Measurements from ENCODE around the gene RMRP. TPM values are rescaled to one million over a fixed set of nuclear protein-coding genes. Genes with fewer than 3 reads are reported as not detected.

Gene RMRP
- total and polyA plus RNA-seq, 2 of the 4 experiments (the other 2 are of a cell fraction): 39.7 to 13,690 TPM

- DNase-seq (no peak), ATAC-seq (ENCODE audit: low read depth) (no peak)
- Histone ChIP-seq H3K4me3 (ENCODE audit: insufficient read depth, low read depth, low read length) (no peak overlapping the region), H3K9ac (ENCODE audit: low read depth, low read length) (no peak overlapping the region), H3K4ac (ENCODE audit: low read depth, low read length) (no peak overlapping the region), H3K27me3 (ENCODE audit: control insufficient read depth, insufficient read depth, low read length) (peaks cover 6% of the 10 kb centered on the region), H2BK20ac (ENCODE audit: low read depth, low read length) (no peak overlapping the region), H2BK15ac (ENCODE audit: low read depth, low read length) (no peak overlapping the region), H4K20me1 (ENCODE audit: insufficient read depth, low read length) (peaks cover 8% of the 10 kb centered on the region; the same call in 1 of the 2 replicates), H2BK5ac (ENCODE audit: low read depth, low read length, poor library complexity, severe bottlenecking) (no peak overlapping the region), H3K79me1 (ENCODE audit: low read depth in 1 of 2, low read length in 2 of 2) (peaks cover 9 to 28% of the 10 kb centered on the region in 2 experiments; a peak in 3 of 4 replicates), H3K4me2 (ENCODE audit: low read depth, low read length) (no peak overlapping the region), H4K8ac (ENCODE audit: low read depth in 2 of 2, low read length in 2 of 2) (no peak overlapping the region), H2AFZ (replicated peaks; ENCODE audit: low read length, poor library complexity) (no peak overlapping the region), H3K23ac (ENCODE audit: low read depth, low read length) (no peak overlapping the region), H3K27ac (ENCODE audit: insufficient read depth, low read length) (no peak overlapping the region), H3K36me3 (ENCODE audit: control insufficient read depth, insufficient read depth, low read length) (peaks cover 27% of the 10 kb centered on the region), H2AK9ac (replicated peaks; ENCODE audit: low read depth, low read length, poor library complexity) (no peak overlapping the region), H3K4me1 (ENCODE audit: control insufficient read depth, insufficient read depth, low read length) (peaks cover 2% of the 10 kb centered on the region), H3K56ac (ENCODE audit: extremely low read depth, insufficient read depth, low read length) (no peak overlapping the region), H4K91ac (ENCODE audit: insufficient read depth, low read depth, low read length) (no peak overlapping the region), H3K18ac (ENCODE audit: low read depth, low read length) (no peak overlapping the region), H2AK5ac (ENCODE audit: low read depth, low read length) (no peak overlapping the region), H2BK120ac (ENCODE audit: low read depth, low read length) (no peak overlapping the region), H3K9me1 (ENCODE audit: insufficient read depth, low read length) (peaks cover 6% of the 10 kb centered on the region; the same call in 1 of the 2 replicates), H4K5ac (ENCODE audit: low read depth, low read length) (no peak overlapping the region), H3K14ac (replicated peaks; ENCODE audit: low read depth, low read length) (no peak overlapping the region), H3K9me3 (ENCODE audit: control insufficient read depth, insufficient read depth, low read length) (no peaks in the 10 kb centered on the region)
- dilution Hi-C loops (cut with HindIII; ENCODE audit: low sequenced_read_pairs, unreplicated experiment) (no loop called here), intact Hi-C loops (cut with micrococcal nuclease) (loop anchor here (10.0 kb wide), 1 partner anchor 76 kb away; the partner anchor contains the start of gene TPM2), in situ Hi-C loops (cut with MboI; ENCODE audit: low sequenced_read_pairs) (no loop called here)
- ChIA-PET CTCF (no interaction called here), POLR2A (ENCODE audit: unreplicated experiment) (no interaction called here)
- no peak for TF ChIP-seq RFX5 (IDR thresholded peaks at IDR 0.05; ENCODE audit: low read depth, low read length)
- no peak for TF ChIP-seq USF2 (IDR thresholded peaks at IDR 0.05; ENCODE audit: low read depth, low read length)
- TF ChIP-seq CTCF (conservative IDR thresholded peaks at IDR 0.05; ENCODE audit: low read depth, low read length): no peak
- TF ChIP-seq CEBPB (IDR thresholded peaks at IDR 0.05; ENCODE audit: low read depth, low read length): no peak
- no peak for TF ChIP-seq FOS (IDR thresholded peaks at IDR 0.05; ENCODE audit: low read depth, low read length)
- no peak for TF ChIP-seq MAZ (IDR thresholded peaks at IDR 0.05; ENCODE audit: borderline replicate concordance, low read depth, low read length)
- TF ChIP-seq MXI1 (IDR thresholded peaks at IDR 0.05; ENCODE audit: borderline replicate concordance, low read depth, low read length): no peak
- 92% methylated on average over 15 of the region's 31 CpGs; no CpG with 5 or more reads in 1 of the 2 experiments for whole genome bisulfite sequencing, 2 experiments (ENCODE audit: extremely low coverage in 2 of 2, insufficient read length in 1 of 2)
- TSS peak; percentile 67 for BruUV-seq (replicated peaks)
Measured at GRCh38 chr9:35609001-35609819, 48.6 kb downstream of the RMRP start.
